Right lobe of liver (tissue), 4 donors: ENCODE measurements around the gene SLC25A26.

Experiments
- POLR2A ChIP-seq: fragments of 450-650 bp; IDR thresholded peaks from one replicate; pipeline ENCODE4 v1.6.1; 2017; ENCODE audit warnings: antibody characterized with exemption, mild to moderate bottlenecking
- TF ChIP-seq, protein P1 (sequence below), 4 donors: fragments of 200-600 bp in 3 of 4; fragments of 450-650 bp in 1 of 4; IDR thresholded peaks; one replicate each; pipeline versions ENCODE4 v1.5.1 to v1.8.0; 2016 to 2022; ENCODE audit warnings: antibody characterized with exemption in 4 of 4, mild to moderate bottlenecking in 2 of 4
- donor health status: DM: no; HTN: no; CAD: no.
- donor health status: DM: no; HTN: no; CAD: no.
- donor health status: DM: no; HTN: yes; CAD: no.

DNA sequence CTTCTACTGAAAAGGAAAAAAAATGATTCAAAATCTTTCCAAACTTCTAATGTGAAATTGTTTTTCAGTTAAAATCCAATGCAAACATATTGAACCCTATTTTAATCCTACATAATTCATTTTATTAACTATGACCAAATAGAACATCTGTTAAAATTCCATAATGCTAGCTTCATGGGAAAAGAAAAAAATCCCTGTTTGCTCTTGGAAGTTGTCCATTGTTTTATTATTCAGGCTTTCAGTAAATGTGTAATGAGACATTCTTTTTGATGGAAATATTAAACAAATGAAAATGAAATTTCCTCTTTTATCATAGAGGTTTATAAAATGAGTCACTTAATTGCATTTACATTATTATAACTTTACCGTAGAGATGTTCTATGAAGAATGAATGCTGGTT is 49.5 kb downstream of the SLC25A26 start:
- TF ChIP-seq, protein P1, sequence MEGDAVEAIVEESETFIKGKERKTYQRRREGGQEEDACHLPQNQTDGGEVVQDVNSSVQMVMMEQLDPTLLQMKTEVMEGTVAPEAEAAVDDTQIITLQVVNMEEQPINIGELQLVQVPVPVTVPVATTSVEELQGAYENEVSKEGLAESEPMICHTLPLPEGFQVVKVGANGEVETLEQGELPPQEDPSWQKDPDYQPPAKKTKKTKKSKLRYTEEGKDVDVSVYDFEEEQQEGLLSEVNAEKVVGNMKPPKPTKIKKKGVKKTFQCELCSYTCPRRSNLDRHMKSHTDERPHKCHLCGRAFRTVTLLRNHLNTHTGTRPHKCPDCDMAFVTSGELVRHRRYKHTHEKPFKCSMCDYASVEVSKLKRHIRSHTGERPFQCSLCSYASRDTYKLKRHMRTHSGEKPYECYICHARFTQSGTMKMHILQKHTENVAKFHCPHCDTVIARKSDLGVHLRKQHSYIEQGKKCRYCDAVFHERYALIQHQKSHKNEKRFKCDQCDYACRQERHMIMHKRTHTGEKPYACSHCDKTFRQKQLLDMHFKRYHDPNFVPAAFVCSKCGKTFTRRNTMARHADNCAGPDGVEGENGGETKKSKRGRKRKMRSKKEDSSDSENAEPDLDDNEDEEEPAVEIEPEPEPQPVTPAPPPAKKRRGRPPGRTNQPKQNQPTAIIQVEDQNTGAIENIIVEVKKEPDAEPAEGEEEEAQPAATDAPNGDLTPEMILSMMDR (IDR thresholded peaks at IDR 0.05), result no peak
- no peak for TF ChIP-seq POLR2A
